Thymus (tissue), 11 donors: ENCODE data around the gene PSMA4. TPM values are rescaled to one million over a fixed set of nuclear protein-coding genes. Genes with fewer than 3 reads are reported as not detected.

ENCODE experiments used
- DNase-seq, 9 donors: peaks; one replicate each; pipeline ENCODE4 v3.0.0-alpha.2; 2013; ENCODE audit warnings: low spot score in 9 of 9, low read depth in 6 of 9, missing footprints in 1 of 9
- H3K27ac ChIP-seq, 2 donors: one replicate each; pipeline ENCODE4 v1.5.1; 2013; ENCODE audit warnings: control low read depth in 1 of 2, low read depth in 1 of 2, low read length in 1 of 2, mild to moderate bottlenecking in 1 of 2, moderate library complexity in 1 of 2
- H3K27me3 ChIP-seq, 2 donors: one replicate each; pipeline ENCODE4 v1.5.1; 2013; ENCODE audit warnings: low read length in 1 of 2; ENCODE audit not compliant: control insufficient read depth in 2 of 2, insufficient read depth in 1 of 2
- H3K36me3 ChIP-seq, 2 donors: one replicate each; pipeline ENCODE4 v1.5.1; 2013; ENCODE audit warnings: low read length in 1 of 2, mild to moderate bottlenecking in 1 of 2, moderate library complexity in 1 of 2; ENCODE audit not compliant: control insufficient read depth in 2 of 2, insufficient read depth in 2 of 2
- H3K4me1 ChIP-seq, 2 donors: one replicate each; pipeline ENCODE4 v1.5.1; 2013; ENCODE audit warnings: low read length in 2 of 2; ENCODE audit not compliant: control insufficient read depth in 2 of 2, insufficient read depth in 2 of 2
- H3K4me3 ChIP-seq, 2 donors: one replicate each; pipeline ENCODE4 v1.5.1; 2013; ENCODE audit warnings: low read length in 2 of 2, control low read depth in 1 of 2, mild to moderate bottlenecking in 1 of 2
- H3K9me3 ChIP-seq, 2 donors: one replicate each; pipeline ENCODE4 v1.5.1; 2013; ENCODE audit warnings: low read length in 1 of 2, mild to moderate bottlenecking in 1 of 2; ENCODE audit not compliant: control insufficient read depth in 2 of 2, insufficient read depth in 1 of 2
- WGBS: extraction: QIAGEN DNeasy Blood & Tissue Kit; methylation state at CpG from one replicate; pipeline ENCODE4 v1.1.7; 2013; 5-methylcytosine and 5-hydroxymethylcytosine counted together
- polyA plus RNA-seq: library from polyadenylated mRNA; stranded (reverse); fragments of 200-250 nt; gene quantifications from one replicate; pipeline ENCODE4 v1.2.3, GENCODE V29; 2013
- total RNA-seq: library from RNA; stranded (reverse); fragments of 120-200 nt; gene quantifications from one replicate; pipeline ENCODE4 v1.2.4, GENCODE V29; 2013
- donor health status: healthy.

Gene PSMA4
- total and polyA plus RNA-seq, 2 donors, result 316 to 409 TPM

GRCh38 chr15:78597583-78597982 lies 57.3 kb downstream of the PSMA4 start:
- H3K27me3 ChIP-seq, result no peaks in the 10 kb centered on the region
- peaks cover 50 to 63% of the 10 kb centered on the region in 2 donors for H3K36me3 ChIP-seq
- no peaks in the 10 kb centered on the region for H3K4me1 ChIP-seq
- H3K27ac ChIP-seq, result no peak overlapping the region
- 100% methylated on average over 1 of the region's 1 CpG for WGBS
- H3K4me3 ChIP-seq, result no peak overlapping the region
- no peak for DNase-seq
- no peaks in the 10 kb centered on the region for H3K9me3 ChIP-seq

GRCh38 chr15:78598348-78598747 lies 58.1 kb downstream of the PSMA4 start:
- Histone ChIP-seq H3K4me1 (no peaks in the 10 kb centered on the region), H3K27ac (no peak overlapping the region), H3K27me3 (no peaks in the 10 kb centered on the region), H3K9me3 (no peaks in the 10 kb centered on the region), H3K4me3 (no peak overlapping the region), H3K36me3 (peaks cover 56 to 70% of the 10 kb centered on the region in 2 donors)
- 94% methylated on average over 3 of the region's 3 CpGs for WGBS
- no peak for DNase-seq

- H3K9me3 ChIP-seq, result no peaks in the 10 kb centered on the region
- no peak overlapping the region for H3K27ac ChIP-seq
- no peak for DNase-seq
Observed at GRCh38 chr15:78599189-78599588, 58.9 kb downstream of the PSMA4 start.

More at GRCh38 chr15:78599189-78599588, 58.9 kb downstream of the PSMA4 start:
- Histone ChIP-seq H3K4me3 (no peak overlapping the region), H3K27me3 (no peaks in the 10 kb centered on the region), H3K4me1 (no peaks in the 10 kb centered on the region), H3K36me3 (peaks cover 64 to 75% of the 10 kb centered on the region in 2 donors)

Other genes starting within 250 kb of the PSMA4 start
- 91.1 TPM for gene SKIC8, start 240.8 kb upstream of the PSMA4 start, total RNA-seq
- gene SKIC8, start 240.8 kb upstream of the PSMA4 start, polyA plus RNA-seq, result 63.9 TPM
- 1.8 TPM for gene CRABP1, start 200.1 kb upstream of the PSMA4 start, total RNA-seq
- 6.5 TPM for gene CRABP1, start 200.1 kb upstream of the PSMA4 start, polyA plus RNA-seq
- 20.5 TPM for gene IREB2, start 102.2 kb upstream of the PSMA4 start, total RNA-seq
- 20.6 TPM for gene IREB2, start 102.2 kb upstream of the PSMA4 start, polyA plus RNA-seq
- gene HYKK, start 32.9 kb upstream of the PSMA4 start, total RNA-seq, result 2.2 TPM
- 5.3 TPM for gene HYKK, start 32.9 kb upstream of the PSMA4 start, polyA plus RNA-seq
- 1.9 TPM for gene CHRNA5, start 25.1 kb downstream of the PSMA4 start, total RNA-seq
- gene CHRNA5, start 25.1 kb downstream of the PSMA4 start, polyA plus RNA-seq, result 1.5 TPM
- 22.0 TPM for gene CHRNA3, start 80.6 kb downstream of the PSMA4 start, total RNA-seq
- gene CHRNA3, start 80.6 kb downstream of the PSMA4 start, polyA plus RNA-seq, result 48.3 TPM
- 0.47 TPM for gene CHRNB4, start 100.8 kb downstream of the PSMA4 start, total RNA-seq
- 0.62 TPM for gene CHRNB4, start 100.8 kb downstream of the PSMA4 start, polyA plus RNA-seq